HG03045 (cell line): ENCODE results near the gene CCL14.
"Not testable (repeated sequence)": the region's sequence is repeated elsewhere in the genome, so short reads cannot be mapped to it uniquely, and the experiment has no call there.

ENCODE experiments used
- ATAC-seq: cut with Tn5 transposase; IDR thresholded peaks from one replicate; pipeline ENCODE4 v1.9.1; 2021; ENCODE audit warnings: mild to moderate bottlenecking, moderate library complexity; ENCODE audit not compliant: unreplicated experiment

Gene CCL14

DNA sequence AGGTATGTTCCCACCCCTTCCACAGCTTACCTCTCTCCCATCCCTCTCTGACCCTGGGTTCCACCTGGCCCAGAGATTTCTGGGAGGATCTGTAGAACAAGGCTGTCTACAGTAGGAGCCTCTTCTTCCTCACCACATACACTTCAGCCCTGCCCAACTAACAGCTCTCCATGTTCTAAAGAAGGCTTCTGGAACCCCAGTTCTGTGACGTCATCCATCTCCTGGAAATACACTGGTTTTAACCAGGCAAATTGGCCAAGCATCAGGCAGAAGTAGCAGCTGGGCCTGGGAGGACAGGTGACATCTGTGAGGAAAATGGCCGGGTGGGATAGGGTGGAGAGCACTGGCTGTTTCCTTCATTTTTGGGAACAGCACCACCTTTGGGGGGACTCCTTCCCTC lies 43.0 kb downstream of the CCL14 start, which contains the start of gene LYZL6:
TSS of gene LYZL6 (minus strand) at position 177 of the 400 bp plus-strand sequence. CDS start 4,357 bp downstream, outside the sequence.
- no peak for ATAC-seq

DNA sequence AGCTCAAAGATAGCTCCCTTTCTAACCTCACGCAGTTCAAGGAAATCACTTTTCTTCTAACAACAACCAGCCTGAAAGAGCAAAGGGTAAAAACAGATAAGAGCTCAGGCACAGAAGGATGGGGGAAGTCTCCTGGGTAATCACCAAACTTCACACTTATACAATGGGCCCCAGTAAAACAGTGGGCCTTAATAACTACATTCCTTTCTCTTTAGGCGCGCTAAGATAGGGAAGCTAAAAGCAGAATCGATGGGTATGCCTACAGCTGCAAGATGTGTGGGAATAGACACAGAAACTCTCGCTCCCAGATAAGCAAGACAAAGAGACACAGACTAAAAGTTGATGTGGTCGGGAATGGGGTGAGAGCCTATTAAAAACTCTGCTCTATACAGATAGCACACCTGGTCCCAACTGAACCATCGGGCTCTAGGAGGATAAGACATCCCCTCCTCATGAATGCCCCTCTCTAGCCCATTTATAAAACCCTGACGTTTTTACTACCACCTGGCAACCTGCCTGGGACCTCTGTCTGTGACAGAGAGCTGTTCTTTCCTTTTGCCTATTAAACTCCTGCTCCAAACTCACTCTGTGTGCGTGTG lies 43.8 kb downstream of the CCL14 start:
- no peak for ATAC-seq

DNA sequence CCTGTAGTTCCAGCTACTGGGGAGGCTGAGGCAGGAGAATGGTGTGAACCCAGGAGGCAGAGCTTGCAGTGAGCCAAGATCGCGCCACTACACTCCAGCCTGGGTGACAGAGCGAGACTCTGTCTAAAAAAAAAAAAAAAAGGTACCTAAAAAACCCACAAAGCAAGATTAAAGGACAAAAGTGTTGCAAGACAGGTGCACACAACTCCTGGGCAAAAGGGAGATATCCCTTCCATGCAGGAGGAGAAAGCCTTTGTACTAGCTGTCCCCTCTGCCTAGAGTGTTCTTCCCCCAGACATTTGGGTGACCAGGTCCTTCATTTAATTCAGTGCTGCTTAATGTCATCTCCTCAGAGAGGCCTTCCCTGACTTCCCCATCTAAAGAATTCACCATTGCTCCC lies 48.0 kb downstream of the CCL14 start:
- not testable (repeated sequence) for ATAC-seq

DNA sequence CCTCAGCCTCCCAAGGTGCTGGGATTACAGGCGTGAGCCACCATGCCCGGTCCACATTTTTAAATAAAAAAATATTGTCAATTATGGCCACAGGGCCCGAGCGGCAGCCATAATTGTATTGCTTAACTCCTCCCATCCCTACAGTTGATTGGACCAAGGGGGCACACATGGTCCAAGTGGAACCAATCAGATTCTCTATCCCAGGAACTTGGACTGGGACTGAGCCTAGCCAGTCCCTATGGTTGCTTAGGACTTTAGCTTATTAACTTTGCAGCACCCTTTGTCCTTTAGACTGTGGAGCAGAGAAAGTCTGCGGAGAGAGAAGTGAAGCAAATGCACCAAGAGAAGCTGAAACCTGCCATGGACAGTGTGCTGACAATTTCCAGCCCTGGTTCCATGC lies 50.5 kb downstream of the CCL14 start:
- no peak for ATAC-seq

DNA sequence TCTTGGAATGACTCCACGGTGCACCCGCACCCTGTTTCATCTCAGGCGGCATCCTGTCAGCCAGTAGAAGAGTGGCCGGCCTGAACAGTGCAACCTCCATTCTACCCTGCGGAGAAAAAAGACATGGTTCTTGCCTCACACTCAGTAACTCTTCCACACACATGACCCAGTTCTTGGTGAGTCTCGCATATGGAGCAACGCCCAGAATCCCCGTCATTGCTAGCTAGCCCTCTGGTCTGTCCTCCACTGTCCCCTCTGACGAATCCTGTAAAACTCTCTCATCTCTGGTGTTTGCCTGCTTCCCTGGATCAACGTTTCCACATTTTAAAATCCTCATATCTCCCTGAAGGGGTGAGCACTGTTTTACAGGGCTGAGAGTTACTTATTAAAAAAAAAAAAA lies 51.8 kb downstream of the CCL14 start:
- ATAC-seq: no peak
